Kidney epithelial cell (primary cell): ENCODE data around the gene SMAD6. TPM values are rescaled to one million over a fixed set of nuclear protein-coding genes. Genes with fewer than 3 reads are reported as not detected.
"Not testable (repeated sequence)": the region's sequence is repeated elsewhere in the genome, so short reads cannot be mapped to it uniquely, and the experiment has no call there.

Source experiments
- DNase-seq: peaks from one replicate; pipeline ENCODE4 v3.0.0-alpha.2; 2010; ENCODE audit warnings: low read depth
- H3K27me3 ChIP-seq: 2 replicates; pipeline ENCODE4 v1.6.0; 2011; ENCODE audit warnings: low read length; ENCODE audit not compliant: control insufficient read depth, insufficient read depth
- H3K36me3 ChIP-seq: 2 replicates; pipeline ENCODE4 v1.5.1; 2011; ENCODE audit warnings: low read length; ENCODE audit not compliant: control insufficient read depth, insufficient read depth
- H3K4me3 ChIP-seq: 2 replicates; pipeline ENCODE4 v1.5.1; 2011; ENCODE audit warnings: low read depth, mild to moderate bottlenecking, control low read depth, low read length
- total RNA-seq: library from RNA; depleted of rRNA; stranded (reverse); fragments of >200 nt; gene quantifications from 2 replicates; pipeline ENCODE4 v1.2.3, GENCODE V29; 2015
- TF ChIP-seq, protein P1 (sequence below): IDR thresholded peaks from 2 replicates; pipeline ENCODE4 v1.5.1; 2011; ENCODE audit warnings: mild to moderate bottlenecking, moderate library complexity, low read length, control low read depth, inconsistent platforms; ENCODE audit not compliant: insufficient read depth, poor library complexity, severe bottlenecking

The SMAD6 gene
- total RNA-seq, 1 donor from 2014 or later, result 8.3 TPM

DNA sequence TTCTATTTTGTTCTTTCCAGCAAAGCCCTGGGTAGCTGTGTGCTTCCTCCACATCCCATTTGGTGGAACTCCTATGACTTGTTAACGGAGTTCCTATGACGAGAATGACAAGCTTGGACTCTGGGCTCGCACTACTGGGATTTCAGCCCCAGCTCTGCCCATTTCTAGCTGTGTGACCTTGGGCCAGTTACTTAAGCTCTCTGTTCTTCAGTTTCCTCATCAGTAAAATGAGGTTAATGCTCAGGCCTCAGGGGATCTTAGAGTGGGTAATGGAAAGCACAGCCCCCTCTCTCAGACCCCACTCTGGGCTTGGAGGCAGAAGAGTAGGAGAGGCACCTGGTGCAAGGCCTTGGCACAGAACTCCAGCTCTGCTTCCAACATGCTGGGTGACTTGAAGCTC lies 123.1 kb downstream of the SMAD6 start:
- TF ChIP-seq, protein P1, sequence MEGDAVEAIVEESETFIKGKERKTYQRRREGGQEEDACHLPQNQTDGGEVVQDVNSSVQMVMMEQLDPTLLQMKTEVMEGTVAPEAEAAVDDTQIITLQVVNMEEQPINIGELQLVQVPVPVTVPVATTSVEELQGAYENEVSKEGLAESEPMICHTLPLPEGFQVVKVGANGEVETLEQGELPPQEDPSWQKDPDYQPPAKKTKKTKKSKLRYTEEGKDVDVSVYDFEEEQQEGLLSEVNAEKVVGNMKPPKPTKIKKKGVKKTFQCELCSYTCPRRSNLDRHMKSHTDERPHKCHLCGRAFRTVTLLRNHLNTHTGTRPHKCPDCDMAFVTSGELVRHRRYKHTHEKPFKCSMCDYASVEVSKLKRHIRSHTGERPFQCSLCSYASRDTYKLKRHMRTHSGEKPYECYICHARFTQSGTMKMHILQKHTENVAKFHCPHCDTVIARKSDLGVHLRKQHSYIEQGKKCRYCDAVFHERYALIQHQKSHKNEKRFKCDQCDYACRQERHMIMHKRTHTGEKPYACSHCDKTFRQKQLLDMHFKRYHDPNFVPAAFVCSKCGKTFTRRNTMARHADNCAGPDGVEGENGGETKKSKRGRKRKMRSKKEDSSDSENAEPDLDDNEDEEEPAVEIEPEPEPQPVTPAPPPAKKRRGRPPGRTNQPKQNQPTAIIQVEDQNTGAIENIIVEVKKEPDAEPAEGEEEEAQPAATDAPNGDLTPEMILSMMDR, result no peak
- H3K4me3 ChIP-seq, result no peak overlapping the region
- no peaks in the 10 kb centered on the region for H3K36me3 ChIP-seq
- no peak for DNase-seq
- H3K27me3 ChIP-seq, result no peaks in the 10 kb centered on the region

DNA sequence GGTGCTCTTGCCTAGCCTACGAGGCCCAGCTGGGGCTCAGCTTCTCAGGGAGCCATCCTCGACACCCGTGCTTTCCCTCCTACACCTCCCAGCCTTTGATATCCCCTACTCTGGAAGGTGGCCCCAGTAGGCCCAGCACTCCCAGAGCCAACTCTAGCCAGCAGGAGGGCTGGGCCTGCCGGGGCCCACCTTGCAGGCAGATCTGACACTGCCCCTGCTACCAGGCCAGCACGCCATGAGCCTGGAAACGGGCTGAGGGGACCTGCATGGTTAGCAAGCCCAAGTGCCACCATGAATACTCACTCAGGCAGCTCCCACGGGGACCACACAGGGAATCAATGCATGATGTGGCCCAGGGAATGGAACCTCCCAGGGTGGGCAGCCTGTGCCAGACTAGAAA lies 123.7 kb downstream of the SMAD6 start:
- DNase-seq, result no peak
- H3K27me3 ChIP-seq, result no peaks in the 10 kb centered on the region
- TF ChIP-seq, protein P1, result no peak
- H3K36me3 ChIP-seq, result no peaks in the 10 kb centered on the region
- H3K4me3 ChIP-seq, result no peak overlapping the region

DNA sequence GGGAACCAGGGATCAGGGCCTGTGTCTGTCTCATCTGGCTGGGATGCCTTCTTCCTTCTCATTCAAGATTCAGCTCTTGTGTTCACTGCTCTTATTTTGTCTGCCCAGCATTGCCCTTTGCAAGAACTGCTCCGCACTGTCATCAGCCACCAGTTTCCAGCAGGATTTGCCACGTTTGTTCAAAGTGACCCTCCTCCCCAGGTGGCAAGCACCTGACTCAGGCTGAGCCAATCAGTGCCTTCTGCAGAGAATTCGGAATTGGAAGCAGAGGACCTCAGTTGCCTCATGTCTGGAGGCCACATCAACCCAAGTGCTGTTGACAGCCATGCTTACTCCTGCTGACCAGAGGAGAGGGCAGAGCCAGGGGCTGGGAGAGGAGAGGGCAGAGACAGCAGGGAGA lies 124.5 kb downstream of the SMAD6 start:
- DNase-seq, result no peak
- Histone ChIP-seq H3K27me3 (no peaks in the 10 kb centered on the region), H3K36me3 (no peaks in the 10 kb centered on the region), H3K4me3 (no peak overlapping the region)
- TF ChIP-seq, protein P1, result no peak

DNA sequence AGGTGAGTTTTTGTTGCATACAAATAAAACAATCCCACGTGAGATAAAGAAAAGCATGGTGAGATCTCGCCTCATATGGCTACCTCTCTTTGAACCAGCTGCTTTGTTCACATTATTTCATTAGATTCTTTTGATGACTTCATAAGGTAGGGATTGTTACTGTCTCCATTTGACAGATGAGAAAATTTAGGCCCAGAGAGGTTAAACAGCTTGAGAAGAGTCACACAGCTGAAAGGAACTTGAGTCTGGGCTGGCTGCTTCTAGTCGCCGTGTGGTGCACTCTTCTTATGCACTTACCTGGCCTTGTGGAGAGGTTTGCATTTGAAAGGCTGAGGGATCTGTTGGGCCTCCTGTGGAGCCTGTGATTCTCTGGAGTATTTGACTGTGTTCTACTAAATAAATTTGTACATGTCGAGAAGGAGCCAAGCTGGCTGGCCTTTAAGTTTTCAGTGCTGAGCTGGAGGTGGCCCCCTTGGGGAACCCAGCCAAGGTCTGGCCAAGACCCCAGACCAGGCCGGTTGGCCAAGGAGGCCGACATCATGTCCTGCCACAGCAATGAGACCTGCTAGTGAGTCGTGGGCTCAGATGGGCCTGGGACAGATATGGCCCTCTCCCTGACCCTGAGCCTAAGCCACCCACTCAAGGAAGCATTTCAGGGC lies 125.1 kb downstream of the SMAD6 start:
- Histone ChIP-seq H3K27me3 (no peaks in the 10 kb centered on the region), H3K36me3 (no peaks in the 10 kb centered on the region), H3K4me3 (no peak overlapping the region)
- TF ChIP-seq, protein P1, result no peak
- no peak for DNase-seq

DNA sequence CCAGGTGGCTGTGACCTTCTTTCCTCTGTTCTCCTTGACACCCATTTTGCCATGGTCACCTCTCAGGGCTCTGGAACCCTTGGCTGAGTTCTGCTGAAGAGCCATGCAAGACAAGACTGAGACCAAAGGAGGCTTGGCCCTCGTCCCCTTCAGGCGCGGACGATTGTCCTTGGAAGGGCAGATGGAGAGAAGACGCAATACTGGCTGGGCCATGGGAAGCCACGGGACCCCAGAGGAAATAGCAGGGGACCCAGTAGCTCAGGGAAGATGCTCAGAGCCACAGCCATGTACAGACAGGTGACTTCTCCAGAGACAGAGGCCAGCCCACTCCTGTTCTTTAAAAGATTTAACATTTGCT lies 125.6 kb downstream of the SMAD6 start:
- H3K4me3 ChIP-seq, result no peak overlapping the region
- no peak for DNase-seq
- H3K27me3 ChIP-seq, result no peaks in the 10 kb centered on the region
- H3K36me3 ChIP-seq, result no peaks in the 10 kb centered on the region
- TF ChIP-seq, protein P1, result no peak

DNA sequence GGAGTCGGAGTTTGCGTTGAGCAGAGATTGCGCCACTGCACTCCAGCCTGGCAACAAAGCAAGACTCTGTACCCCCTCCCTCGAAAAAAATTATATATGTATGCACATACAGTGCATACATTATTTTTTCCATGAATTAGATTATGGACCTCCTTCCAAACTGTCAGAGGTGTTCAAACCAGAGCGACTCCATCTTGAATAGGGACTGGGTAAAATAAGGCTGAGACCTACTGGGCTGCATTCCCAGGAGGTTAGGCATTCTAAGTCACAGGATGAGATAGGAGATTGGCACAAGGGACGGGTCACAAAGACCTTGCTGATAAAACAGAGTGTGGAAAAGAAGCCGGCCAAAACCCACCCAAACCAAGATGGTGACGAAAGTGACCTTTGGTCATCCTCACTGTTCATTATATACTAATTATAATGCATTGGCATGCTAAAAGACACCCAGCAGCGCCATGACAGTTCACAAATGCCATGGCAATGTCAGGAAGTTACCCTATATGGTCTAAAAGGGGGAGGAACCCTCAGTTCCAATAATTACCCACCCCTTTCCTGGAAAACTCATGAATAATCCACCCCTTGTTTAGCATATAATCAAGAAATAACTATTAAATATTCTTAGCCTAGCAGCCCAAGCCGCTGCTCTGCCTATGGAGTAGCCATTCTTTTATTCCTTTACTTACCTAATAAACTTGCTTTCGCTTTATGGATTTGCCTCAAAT lies 126.9 kb downstream of the SMAD6 start:
- DNase-seq, H3K27me3 ChIP-seq, H3K4me3 ChIP-seq, H3K36me3 ChIP-seq: not testable (repeated sequence)
